Mammary epithelial cell (primary cell): ENCODE results near the gene RAB5A.

Experiments
- CTCF ChIP-seq, 2 donors: IDR thresholded peaks in 1 of 2; conservative IDR thresholded peaks in 1 of 2; 2 replicates each; pipeline ENCODE4 v1.5.1; 2011 to 2012; ENCODE audit warnings: inconsistent platforms in 2 of 2, low read length in 2 of 2, mild to moderate bottlenecking in 2 of 2, control low read depth in 1 of 2, low read depth in 1 of 2; ENCODE audit not compliant: insufficient read depth in 1 of 2; ENCODE audit errors: extremely low read depth in 1 of 2
- EZH2 ChIP-seq: IDR thresholded peaks from 2 replicates; pipeline ENCODE4 v1.6.1; 2012; ENCODE audit warnings: low read length, inconsistent platforms, borderline replicate concordance

DNA sequence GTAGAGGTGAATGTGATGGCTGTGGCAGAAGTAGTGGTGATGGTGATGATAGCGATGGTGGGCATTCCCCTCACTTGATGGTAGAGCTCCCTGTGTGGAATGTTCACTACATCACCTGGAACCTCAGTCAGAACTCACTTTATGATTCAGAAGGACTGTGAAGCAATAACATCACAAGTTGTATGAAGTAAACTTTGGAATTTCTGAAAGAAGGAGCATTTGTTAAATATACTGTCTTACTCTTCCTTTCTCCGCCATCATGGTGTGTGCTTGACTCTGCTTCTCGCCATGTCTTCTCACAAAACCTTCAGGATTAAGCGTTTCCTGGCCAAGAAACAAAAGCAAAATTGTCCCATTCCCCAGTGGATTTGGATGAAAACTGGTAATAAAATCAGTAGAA lies 65.3 kb downstream of the RAB5A start, which contains the start of gene PP2D1:
- no peak for TF ChIP-seq CTCF (conservative IDR thresholded peaks at IDR 0.05 in 1 of 2, IDR thresholded peaks at IDR 0.05 in 1 of 2; ENCODE audit: extremely low read depth in 1 of 2, insufficient read depth in 1 of 2, low read depth in 1 of 2, low read length in 2 of 2)
- TF ChIP-seq EZH2, result no peak
